Medulla oblongata (tissue), 1 donor: ENCODE measurements around the gene TXNDC11.
A peak's percentile ranks its signal among the peaks of the same experiment; 100 is the strongest.

ENCODE experiments used
- DNase-seq: peaks from one replicate; pipeline ENCODE4 v3.0.0-alpha.2; 2015; ENCODE audit errors: extremely low spot score

The TXNDC11 gene

DNA sequence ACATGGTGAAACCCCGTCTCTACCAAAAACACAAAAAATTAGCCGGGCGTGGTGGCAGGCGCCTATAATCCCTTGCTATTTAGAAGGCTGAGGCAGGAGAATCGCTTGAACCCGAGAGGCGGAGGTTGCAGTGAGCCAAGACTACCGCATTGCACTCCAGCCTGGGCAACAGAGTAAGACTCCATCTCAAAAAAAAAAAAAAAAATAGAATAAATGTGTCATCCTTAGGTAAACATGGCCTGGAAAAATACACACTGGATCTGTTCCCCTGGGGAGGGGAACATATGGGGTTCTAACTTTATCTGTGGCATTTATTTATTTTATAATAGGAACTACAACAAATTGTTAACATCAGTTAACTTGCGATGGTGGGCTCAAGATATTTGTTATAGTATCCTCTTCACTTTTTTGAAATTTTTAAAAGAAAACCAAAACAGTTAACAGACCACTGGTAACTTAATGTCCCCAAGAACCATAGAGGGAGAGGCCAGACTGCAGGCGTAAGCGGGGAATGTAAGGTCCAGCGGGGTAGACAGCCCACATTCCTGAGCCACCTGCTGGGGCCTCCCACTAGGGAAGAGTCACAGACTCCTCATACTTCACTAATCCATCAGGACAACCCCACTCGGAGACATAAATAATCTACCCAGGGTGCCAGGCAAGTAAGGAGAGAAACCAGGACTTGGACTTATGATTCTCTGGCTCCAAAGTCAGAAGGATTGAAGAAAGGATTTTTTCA lies 12.5 kb upstream of the TXNDC11 start:
- no peak for DNase-seq

DNA sequence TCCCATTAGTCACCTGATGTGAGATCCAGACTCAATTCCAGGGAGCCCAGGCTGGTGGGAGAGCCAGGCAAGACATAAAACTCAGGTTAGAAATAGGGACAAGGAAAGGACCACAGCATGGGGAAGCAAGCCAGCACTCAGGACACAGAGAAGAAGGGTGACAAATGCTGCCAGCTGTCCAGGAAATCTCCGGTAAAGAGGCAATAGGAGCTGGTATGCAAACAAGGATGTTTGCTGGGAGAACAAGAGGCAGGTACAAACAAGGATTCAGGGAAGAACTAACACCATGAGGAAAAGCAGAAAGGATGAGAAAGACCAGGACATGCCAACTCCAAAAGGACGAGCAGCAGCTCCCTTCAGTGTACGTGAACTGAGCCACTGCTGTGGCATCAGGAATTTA lies 10.2 kb upstream of the TXNDC11 start:
- no peak for DNase-seq

DNA sequence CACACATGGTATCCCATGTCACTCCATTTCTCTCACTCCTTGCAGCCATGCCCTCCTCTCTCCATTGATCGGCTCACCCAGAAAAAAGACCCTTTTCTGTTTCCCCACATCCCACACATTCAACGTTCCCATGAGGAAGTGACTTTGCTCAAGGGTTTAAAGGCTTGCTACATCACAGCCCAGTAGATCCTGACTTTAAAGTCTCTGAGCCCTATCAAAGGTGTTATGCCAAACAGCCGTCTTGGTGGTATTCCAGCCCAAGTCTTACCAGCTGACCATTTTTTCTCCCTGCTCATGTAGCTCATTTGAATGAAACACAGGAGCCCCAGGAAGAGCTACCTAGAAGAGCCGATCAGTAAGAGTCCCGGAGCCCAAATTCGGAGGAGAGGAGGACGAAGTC lies 7.4 kb upstream of the TXNDC11 start:
- DNase-seq = no peak

DNA sequence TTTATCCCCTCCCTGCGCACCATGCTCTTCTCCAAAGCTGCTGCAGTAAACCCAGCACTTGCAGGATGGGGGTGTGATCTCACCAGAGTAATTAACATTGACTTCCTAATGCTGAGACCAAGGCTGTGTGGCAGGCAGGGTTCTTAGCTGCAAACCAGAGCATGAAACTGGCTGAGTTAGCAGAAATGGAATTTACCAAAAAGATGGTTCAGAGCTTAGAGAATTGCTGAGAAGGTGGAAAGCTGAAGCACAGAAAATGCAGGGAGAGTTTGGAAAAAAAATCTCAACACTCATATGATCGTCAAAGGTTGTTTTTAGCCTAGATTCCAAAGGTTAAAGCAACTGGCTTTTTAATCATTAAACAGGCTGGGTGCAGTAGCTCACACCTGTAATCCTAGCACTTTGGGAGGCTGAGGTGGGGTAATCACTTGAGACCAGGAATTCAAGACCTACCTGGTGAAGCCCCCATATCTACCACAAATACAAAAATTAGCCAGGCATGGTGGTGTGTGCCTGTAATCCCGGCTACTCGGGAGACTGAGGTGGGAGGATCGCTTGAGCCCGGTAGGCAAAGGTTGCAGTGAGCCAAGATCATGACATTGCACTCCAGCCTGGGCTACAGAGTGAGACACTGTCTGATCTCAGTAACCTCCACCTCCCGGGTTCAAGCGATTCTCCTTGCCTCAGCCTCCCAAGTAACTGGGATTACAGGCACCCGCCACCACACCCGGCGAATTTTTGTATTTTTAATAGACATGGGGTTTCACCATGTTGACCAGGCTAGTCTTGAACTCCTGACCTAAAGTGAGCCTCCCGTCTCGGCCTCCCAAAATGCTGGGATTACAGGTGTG lies 6.0 kb upstream of the TXNDC11 start:
- DNase-seq = no peak

DNA sequence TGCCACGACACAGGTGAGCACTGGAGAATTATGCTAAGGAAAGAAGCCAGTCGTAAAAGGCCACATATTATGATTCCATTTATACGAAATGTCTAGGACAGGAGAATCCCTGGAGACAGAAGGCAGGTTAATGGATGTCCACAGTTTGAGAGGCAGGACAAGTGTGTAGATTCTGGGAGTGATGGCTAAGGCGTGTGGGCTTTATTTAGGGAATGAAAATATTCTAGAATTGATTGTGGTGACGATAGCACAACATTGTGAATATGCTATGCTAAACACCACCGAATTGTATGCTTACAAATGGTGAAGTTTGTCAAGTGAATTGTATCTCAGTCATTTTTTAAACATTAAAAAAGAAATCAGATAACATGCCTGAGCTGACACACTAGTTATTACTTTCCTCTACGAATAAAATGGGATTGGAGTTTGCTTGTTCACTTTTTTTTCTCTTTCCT lies 5.3 kb upstream of the TXNDC11 start:
- DNase-seq = no peak

DNA sequence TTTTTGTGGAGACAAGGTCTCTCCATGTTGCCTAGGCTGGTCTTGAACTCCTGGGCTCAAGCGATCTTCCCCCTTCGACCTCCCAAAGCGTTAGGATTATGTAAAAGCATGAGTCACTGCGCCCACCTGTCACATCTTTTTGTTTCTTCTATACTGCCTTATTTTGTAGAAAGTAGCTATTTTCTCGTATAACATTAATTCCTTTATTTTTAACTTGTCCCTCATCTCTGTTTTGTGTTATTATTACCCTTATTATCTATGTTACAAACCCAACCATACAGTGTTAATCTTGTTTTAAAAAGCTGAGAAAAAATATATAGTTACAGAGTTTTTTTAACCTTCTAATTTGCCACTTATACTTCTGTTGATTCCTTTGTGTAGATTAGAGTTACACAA lies 1.4 kb upstream of the TXNDC11 start:
- DNase-seq = no peak

DNA sequence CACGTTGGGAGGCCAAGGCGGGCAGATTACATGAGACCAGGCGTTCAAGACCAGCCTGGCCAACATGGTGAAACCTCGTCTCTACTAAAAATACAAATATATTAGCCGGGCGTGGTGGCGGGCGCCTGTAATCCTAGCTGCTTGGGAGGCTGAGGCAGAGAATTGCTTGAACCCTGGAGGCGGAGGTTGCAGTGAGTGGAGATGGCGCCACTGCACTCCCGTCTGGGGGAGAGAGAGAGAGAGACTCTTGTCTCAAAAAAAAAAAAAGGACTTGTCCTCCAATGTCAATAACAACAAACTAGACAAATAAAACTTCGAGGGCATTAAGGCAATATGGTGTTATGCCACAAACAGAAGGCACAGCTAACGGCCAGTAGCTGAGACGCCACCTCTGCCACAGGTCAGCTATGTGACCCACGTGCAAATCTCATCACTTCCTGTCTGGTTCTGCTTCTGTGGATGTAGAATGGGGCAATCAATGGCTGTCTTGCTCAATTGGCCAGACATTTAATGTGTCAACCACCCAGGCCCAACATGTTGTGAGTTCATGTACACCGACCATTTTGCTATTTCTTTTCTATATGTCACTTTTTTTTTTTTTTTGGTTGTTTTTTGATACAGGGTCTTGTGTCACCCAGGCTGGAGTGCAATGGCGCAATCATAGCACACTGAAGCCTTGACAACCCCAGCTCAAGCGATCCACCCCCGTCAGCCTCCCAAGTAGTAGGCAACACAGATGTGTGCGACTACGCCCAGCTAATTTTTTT lies 834 bp upstream of the TXNDC11 start:
- DNase-seq = peak; percentile 38

DNA sequence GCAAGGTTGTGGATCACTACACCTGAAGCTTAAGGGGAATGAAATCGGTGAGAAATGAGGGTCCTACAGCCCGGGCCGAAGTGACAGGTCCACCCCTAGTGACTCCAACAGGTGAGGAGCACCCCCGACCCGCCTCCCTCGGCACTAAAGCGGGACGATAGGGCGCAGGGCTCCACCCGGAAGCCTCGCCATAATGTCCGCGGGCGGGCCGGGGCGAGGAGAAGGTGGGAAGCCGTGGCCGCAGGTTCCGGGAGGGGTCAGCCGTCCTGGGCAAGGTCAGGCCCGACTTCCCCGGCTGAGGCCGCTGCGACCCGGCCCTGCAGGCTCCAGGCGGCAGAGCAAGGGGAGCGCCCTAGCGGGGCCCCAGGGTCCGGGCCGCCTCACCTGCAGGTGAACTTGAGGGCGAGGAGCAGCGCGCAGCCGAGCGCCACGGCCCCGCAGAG lies 543 bp downstream of the TXNDC11 start:
- no peak for DNase-seq

DNA sequence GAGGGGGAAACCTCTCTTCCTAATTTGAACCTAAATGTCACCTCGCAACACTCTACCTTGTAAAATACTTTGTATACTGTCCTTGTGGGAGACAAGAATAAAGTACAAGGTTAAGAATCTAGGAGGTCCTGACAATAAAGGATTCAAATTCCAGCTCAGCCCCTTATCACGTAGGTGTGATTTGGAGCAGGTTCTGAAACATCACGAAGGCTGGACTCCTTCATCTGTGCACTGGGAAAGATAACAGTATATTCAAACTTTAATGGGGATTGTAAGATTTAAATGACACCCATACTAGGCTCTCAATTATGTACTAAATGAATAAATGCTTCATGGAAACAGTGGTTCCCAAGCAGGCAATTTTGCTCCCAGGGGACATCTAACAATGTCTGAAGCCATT lies 2.1 kb downstream of the TXNDC11 start:
- no peak for DNase-seq

DNA sequence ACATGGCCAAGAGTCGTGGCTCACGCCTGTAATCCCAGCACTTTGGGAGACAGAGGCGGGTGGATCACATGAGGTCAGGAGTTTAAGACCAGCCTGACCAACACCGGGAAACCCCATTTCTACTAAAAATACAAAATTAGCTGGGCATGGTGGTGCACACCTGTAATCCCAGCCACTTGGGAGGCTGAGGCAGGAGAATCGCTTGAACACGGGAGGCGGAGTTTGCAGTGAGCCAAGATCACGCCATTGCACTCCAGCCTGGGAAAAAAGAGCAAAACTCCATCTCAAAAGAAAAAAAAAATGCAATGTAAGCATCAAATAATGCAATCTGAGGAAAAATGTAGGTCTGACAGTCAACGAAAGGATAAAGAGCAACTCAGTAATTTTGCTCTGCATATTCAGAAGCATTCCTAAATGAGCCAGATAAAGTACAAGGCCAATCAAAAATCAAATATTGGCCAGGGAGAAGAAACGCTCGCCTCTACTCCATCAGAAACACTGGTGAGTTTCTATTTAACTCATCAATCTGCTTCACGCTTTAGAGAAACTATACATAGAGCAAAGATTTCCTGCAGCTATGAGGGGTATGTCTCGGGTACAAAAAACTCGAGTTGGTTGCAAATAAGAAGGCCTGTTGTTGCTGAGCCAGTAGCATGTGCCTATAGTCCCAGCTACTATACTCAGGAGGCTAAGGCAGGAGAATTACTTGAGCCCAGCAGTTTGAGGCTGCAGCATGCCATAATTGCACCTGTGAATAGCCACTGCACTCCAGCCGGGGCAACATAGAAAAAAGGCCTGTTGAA lies 3.7 kb downstream of the TXNDC11 start:
- DNase-seq = no peak

DNA sequence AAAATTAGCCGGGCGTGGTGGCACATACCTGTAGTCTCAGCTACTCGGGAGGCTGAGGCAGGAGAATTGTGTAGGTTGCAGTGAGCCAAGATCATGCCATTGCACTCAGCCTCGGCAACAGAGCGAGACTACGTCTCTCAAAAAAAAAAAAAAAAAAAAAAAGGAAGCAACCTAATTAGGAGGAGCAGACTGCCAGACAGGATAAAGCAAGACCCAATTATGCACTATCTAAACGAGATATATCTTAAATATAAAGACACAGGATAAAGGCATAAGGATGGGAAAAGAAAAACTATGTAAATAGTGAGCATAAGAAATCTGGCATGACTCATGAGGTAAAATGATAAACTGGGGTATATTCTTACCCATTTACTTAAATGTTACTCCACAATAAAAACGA lies 4.9 kb downstream of the TXNDC11 start:
- DNase-seq = no peak

DNA sequence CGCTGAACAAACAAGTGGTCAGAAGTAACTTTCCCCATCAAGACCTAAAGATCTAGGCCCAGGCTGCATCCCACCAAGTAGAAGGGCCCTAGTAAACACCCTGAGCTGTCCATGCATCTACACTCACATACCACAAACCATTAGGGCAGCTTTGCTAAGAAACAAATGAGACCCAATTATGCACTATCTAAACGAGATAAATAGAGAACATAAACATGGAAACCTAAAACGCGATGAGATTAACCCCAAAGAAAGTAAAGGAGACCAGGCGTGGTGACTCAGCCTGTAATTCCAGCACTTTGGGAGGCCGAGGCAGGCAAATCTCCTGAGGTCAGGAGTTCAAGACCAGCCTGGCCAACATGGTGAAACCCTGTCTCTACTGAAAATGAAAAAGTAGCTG lies 5.8 kb downstream of the TXNDC11 start:
- no peak for DNase-seq

DNA sequence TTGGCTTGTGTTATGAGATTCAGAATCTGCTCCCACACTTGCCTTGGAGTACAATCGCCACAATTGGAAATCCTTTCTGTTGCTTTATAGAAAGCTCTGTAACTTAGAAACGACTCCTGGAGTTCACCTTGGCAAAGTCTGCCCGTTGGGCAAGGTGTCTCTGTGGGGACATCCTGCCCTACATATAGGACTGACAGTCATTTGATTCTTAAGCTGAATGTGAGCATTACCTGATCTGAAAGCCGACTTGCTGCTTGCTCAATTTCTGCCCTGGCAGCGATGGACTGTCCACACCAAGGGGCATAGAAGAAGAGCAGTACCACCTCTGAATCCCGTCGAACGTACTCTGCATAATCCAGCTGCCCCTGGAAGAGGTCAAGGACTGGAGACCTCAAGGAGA lies 6.9 kb downstream of the TXNDC11 start:
- no peak for DNase-seq

DNA sequence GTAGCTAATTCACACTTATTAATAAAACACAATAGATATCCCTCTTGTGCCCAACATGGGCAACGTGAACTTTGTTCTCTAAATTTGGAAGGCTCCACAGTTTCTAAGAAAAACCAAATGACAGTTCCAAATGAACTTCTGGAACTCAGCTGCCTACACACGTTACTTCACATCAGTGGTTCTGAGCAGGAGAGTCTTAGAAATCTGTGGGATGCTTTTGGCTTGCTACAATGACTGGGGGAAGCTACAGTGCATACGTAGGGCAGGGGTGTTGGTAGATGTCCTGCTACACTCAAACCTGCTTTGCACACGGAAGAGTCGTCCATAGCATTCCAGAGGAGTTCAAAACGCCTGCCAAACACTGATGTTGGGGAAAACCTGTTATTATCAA lies 8.0 kb downstream of the TXNDC11 start:
- DNase-seq = no peak

DNA sequence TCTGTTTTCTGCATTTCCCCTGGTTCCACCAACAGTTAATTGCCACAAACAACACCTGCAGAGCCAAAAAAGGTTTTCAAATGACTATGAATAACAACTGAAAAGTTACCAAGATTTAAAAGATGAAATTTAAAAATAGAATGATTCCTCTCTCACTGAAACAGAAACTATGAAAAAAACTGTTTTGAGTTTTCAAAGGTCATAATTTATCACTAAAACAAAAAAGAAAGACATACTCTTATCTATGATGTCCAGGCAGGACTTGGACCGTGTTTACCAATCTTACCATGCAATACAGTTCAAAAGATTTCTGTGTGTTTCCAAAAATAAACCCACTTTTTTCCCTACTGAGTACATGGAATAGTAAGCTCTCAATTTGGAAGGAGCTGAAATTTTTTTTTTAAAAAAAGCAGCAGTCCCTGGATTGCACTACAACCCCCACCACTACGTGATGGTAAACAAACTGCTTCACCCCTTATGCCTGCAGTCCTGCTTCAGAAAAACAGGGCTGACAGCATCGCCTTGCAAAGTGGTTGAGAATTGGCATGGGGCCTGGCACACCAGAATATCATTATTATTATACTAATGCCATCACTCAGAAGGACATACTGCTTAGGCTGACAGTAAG lies 8.5 kb downstream of the TXNDC11 start:
- DNase-seq = no peak

DNA sequence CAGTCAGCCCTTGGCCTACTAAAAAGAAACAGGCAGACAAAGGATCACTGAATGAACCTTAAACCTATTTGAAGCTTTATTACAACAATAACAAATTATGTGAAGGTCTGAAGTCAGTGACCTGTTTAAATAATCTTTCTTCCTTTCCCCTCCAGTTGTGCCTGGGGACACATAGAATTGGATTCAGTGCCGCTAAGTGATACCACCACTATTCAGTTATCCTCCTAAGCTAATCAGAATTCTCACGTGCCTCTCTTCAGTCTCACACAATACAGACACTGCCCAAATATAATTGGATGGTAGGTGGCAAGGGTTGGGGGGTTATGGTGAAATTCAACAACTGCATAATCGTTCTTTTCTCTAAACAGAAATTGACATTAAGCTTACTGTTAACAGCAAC lies 11.4 kb downstream of the TXNDC11 start:
- DNase-seq = no peak

DNA sequence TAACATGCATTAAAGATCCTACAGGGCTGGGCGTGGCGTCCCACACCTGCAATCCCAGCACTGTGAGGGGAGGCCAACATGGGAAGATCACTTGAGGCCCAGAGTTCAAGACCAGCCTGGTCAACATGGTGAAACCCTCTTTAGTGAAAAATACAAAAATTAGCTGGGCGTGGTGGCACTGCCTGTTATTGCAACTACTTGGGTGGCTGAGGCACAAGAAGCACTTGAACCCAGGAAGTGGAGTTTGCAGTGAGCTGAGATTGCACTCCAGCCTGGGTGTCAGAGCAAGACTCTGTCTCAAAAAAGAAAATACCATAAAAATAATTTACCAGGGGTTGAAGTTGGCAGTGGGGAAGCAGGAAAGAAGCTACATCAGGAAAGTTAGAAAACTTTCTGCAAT lies 12.9 kb downstream of the TXNDC11 start:
- no peak for DNase-seq

DNA sequence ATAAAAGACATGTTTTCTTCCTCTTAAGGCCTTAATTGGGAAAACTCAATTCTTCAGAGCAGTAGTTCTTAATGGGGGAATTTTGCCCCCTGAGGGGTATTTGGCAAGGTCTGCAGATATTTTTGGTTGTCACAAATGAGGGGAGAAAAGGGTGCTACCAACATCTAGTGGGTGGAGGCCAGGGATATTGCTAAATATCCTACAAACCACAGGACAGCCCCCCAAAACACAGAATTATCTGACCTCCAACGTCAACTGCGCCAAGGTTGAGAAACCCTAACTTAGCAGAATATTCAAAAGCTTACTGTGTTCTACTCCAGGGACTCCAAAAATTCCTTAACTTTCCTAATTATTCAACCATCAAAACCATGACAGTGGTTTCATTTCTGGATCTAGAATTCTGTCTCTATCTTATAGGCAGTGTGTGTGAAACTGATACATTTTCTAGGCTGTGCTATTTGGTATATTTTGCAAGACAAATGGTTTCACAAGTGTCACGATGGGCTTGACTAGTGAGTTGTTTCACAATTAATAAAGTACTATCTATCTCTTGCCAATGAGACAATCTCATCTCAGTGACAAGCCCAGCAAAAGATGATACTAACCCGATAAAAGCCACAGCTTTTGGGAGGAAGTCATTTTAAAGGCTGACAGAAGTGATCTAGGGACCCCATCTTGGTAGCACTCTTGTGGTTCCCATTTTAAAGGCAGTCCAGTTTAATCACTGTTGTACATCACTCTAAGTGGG lies 14.7 kb downstream of the TXNDC11 start:
- no peak for DNase-seq

DNA sequence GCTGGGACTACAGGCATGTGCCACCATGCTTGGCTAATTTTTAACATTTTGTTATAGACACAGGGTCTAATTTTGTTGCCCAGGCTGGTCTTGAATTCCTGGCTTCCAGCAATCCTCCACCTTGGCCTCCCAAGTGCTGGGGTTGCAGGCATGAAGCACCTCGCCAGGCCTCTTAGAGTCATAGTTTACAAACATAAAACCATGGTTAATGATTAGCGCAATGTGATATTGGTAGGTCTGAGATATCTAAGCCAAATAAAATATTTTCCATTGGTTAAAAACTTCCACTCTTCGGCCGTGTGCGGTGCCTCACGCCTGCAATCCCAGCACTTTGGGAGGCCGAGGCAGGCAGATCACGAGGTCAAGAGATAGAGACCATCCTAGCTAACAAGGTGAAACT lies 16.6 kb downstream of the TXNDC11 start:
- no peak for DNase-seq

DNA sequence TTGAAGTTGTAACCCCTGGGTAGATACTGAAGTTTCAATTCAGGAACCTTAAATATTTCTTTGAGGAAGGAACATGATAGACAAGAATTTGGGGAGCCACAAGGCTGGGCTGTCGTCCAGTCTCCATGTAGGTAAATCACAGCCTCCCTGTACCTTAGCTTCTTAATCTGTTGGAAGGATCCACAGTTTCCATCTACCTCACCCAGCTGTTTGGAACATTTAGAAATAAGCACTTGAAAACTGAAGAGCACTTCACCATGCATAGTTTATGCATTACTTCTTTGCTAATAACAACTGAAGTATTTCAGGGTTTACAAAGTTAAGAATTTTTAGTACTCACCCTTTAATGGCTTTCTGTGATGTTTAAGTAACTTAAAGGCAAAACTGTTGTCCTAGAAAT lies 17.2 kb downstream of the TXNDC11 start:
- DNase-seq = no peak

DNA sequence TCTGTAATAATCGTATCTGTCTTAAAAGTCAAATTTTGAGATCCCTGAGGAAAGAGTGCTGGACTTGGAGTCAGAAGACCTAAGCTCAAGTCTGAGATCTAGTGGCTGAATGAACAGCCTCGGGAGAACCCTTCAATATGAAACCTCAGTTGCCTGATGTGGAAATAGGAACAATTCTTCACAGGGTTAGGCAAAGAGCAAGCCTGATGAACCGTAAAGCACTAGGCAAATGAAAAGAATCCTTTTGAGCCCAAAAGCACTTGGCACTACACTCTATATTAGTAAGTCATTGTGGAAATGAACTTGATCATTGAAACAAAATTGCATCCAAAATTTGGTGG lies 20.2 kb downstream of the TXNDC11 start:
- DNase-seq = no peak
